ENCODE measurements around the gene GUCD1. TPM values are rescaled to one million over a fixed set of nuclear protein-coding genes. Genes with fewer than 3 reads are reported as not detected.

Gene GUCD1
- total RNA-seq, 1 donor from 2014 or later: 84.7 TPM

GRCh38 chr22:24494528-24495364 is 60.2 kb downstream of the GUCD1 start, which contains the start of gene UPB1:
Gene UPB1, plus strand, starts transcription at chr22:24495332. Its CDS starts 72 bp downstream, at chr22:24495404.
- H3K4me3 Mint-ChIP-seq (ENCODE audit: unreplicated experiment): no peak within 1 kb of the TSS
- no peaks in the 10 kb centered on the region for H3K4me1 Mint-ChIP-seq (ENCODE audit: low read depth)
- no peak for TF ChIP-seq CTCF (IDR thresholded peaks at IDR 0.05)
- peak; percentile 91 for DNase-seq (ENCODE audit: low spot score)
- H3K9me3 Mint-ChIP-seq (ENCODE audit: low read depth): no peaks in the 10 kb centered on the region
- no peaks in the 10 kb centered on the region for H3K36me3 Mint-ChIP-seq (ENCODE audit: low read depth)
- H3K27me3 Mint-ChIP-seq (ENCODE audit: low read depth): peaks cover 16% of the 10 kb centered on the region
- no peak within 1 kb of the TSS for H3K27ac Mint-ChIP-seq (ENCODE audit: unreplicated experiment)

DNA sequence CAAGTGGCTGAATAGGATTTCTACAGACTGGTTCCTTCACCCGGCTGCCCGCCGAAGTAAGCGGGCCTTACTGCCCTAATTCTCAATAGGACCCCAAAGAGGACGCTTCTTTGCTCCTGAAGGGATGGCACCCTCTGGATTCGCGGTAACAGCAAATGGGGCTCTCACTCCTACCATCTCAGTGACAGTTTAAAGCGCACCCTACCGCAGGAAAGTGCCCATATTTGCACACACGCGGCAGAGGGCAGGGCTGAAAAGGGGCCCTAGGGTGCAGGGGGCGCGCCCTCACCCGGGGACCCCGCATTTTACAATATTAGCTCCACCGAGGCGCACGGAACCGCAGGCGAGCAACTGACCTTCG is 60.8 kb downstream of the GUCD1 start:
- DNase-seq (ENCODE audit: low spot score): no peak
- Mint-ChIP-seq H3K4me3 (ENCODE audit: unreplicated experiment) (no peak overlapping the region), H3K36me3 (ENCODE audit: low read depth) (peaks cover 2% of the 10 kb centered on the region), H3K9me3 (ENCODE audit: low read depth) (peaks cover 5% of the 10 kb centered on the region), H3K27ac (ENCODE audit: unreplicated experiment) (no peak overlapping the region), H3K4me1 (ENCODE audit: low read depth) (peaks cover under 1% of the 10 kb centered on the region), H3K27me3 (ENCODE audit: low read depth) (peaks cover 16% of the 10 kb centered on the region)
- TF ChIP-seq CTCF (IDR thresholded peaks at IDR 0.05): no peak

- Mint-ChIP-seq H3K27ac (ENCODE audit: unreplicated experiment) (no peak overlapping the region), H3K9me3 (ENCODE audit: low read depth) (peaks cover 5% of the 10 kb centered on the region), H3K4me1 (ENCODE audit: low read depth) (peaks cover 5% of the 10 kb centered on the region), H3K36me3 (ENCODE audit: low read depth) (peaks cover 2% of the 10 kb centered on the region), H3K4me3 (ENCODE audit: unreplicated experiment) (no peak overlapping the region), H3K27me3 (ENCODE audit: low read depth) (peaks cover 13% of the 10 kb centered on the region)
- DNase-seq (ENCODE audit: low spot score): no peak
- no peak for TF ChIP-seq CTCF (IDR thresholded peaks at IDR 0.05)
These were observed 62.5 kb downstream of the GUCD1 start for GRCh38 chr22:24492391-24492790.

Other genes with a start within 250 kb of the GUCD1 start
- 2.3 to 3.6 TPM (median 2.4 TPM) in 3 replicates for gene ADORA2A, start 127.5 kb downstream of the GUCD1 start, total RNA-seq
- gene UPB1, start 59.8 kb downstream of the GUCD1 start, total RNA-seq: 0.15 to 0.31 TPM (median 0.18 TPM) in 3 replicates
- gene SNRPD3, start 861 bp upstream of the GUCD1 start, total RNA-seq: 59.3 to 84.8 TPM (median 63.9 TPM) in 3 replicates
- gene LRRC75B, start 37.9 kb upstream of the GUCD1 start, total RNA-seq: 5.6 to 13.0 TPM (median 8.6 TPM) in 3 replicates
- 1.4 to 1.8 TPM (median 1.5 TPM) in 3 replicates for gene GGT1, start 48.1 kb upstream of the GUCD1 start, total RNA-seq
- gene PIWIL3, start 219.6 kb upstream of the GUCD1 start, total RNA-seq: not detected in 3 replicates